ENCODE data around the gene RXFP1.

RXFP1 gene

DNA sequence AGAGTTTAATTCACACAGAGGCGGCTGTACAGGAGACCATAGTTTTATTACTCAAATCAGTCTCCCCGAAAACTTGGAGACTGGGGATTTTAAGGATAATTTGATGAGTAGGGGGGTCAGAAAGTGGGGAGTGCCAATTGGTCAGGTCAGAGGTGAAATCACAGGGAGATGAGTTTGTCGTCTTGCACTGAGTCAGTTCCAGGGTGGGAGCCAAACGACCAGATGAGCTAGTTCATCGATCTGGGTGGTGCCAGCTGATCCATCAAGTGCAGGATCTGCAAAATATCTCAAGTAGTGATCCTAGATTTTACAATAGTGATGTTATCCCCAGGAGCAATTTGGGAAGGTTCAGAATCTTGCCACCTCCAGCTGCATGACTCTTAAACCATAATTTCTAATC lies 154.4 kb downstream of the RXFP1 start:
- no peak for DNase-seq

- DNase-seq = no peak
These were observed 157.1 kb downstream of the RXFP1 start for GRCh38 chr4:158678767-158679166.

DNA sequence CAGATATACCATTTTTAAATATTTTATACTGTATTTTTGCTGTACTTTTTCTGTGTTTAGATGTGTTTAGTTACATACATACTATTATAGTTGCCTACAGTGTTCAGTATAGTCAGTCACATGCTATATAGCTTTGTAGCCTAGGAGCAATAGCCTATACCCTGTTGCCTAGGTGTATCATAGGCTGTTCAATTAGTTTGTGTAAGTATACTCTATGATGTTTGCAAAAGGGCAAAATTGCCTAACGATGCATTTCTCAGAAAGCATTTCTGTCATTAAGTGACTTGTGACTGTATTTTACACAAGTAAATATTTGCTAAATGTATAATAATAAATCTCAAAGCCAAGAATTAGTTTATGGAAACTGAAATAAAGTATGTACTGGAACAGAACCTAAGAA lies 159.9 kb downstream of the RXFP1 start:
- no peak for DNase-seq

- DNase-seq = no peak
These were observed 160.4 kb downstream of the RXFP1 start for GRCh38 chr4:158682066-158682465.

DNA sequence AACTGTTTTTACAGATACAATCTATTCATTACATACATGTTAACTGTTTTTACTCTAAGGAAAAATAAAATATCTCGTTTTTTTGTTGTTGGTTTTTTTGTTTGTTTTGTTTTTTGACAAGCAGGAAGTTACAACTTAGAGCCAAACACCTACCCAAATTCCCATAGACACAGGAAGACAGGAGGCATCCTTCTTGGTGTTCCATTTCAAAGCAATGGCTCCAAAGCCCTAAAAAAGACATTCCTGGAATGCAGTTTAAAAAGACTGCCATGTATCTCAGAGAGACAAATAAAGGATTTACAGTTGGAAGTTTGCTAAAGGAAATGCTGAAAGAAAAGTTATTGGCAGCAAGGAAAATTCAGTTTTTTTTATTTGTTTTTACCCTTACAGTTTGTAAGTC lies 167.1 kb downstream of the RXFP1 start:
- no peak for DNase-seq

Data from NCI-H2171 treated with DMSO at 0.1 percent for 48 hours (cell line).